Lower leg skin (tissue), 4 donors: ENCODE data around the gene VSIG10. TPM values are rescaled to one million over a fixed set of nuclear protein-coding genes. Genes with fewer than 3 reads are reported as not detected.
"Not testable (repeated sequence)": the region's sequence is repeated elsewhere in the genome, so short reads cannot be mapped to it uniquely, and the experiment has no call there.

ENCODE experiments used
- DNase-seq, 2 donors: peaks; one replicate each; pipeline ENCODE4 v3.0.0-alpha.2; 2019; ENCODE audit warnings: low spot score in 2 of 2
- H3K4me3 ChIP-seq: fragments of 200-600 bp; sonication (generic); 2 replicates; pipeline ENCODE4 v1.5.1; 2017; ENCODE audit warnings: mild to moderate bottlenecking, low read depth; ENCODE audit not compliant: poor library complexity, severe bottlenecking
- CTCF ChIP-seq, 3 donors: fragments of 450-650 bp; IDR thresholded peaks; one replicate each; pipeline ENCODE4 v1.5.1; 2016; ENCODE audit warnings: antibody characterized with exemption in 3 of 3, mild to moderate bottlenecking in 3 of 3, moderate library complexity in 2 of 3
- POLR2A ChIP-seq, 2 donors: fragments of 450-650 bp; IDR thresholded peaks; one replicate each; pipeline ENCODE4 v1.6.1; 2016 to 2017; ENCODE audit warnings: antibody characterized with exemption in 2 of 2, mild to moderate bottlenecking in 1 of 2, moderate library complexity in 1 of 2
- WGBS, 2 donors: methylation state at CpG; one replicate each; pipeline ENCODE4 v1.1.5; 2018; 5-methylcytosine and 5-hydroxymethylcytosine counted together
- intact Hi-C: fragments of 100-400 bp; cut with DNase I; formaldehyde crosslinking; loops from one replicate; pipeline ENCODE4 v1.15.0; 2023; ENCODE audit warnings: low total_unique reads
- total RNA-seq, 4 donors: library from RNA; depleted of rRNA; stranded (reverse); fragments of >200 nt; gene quantifications; one replicate each; pipeline ENCODE4 v1.1.0, GENCODE V29; 2016

The VSIG10 gene
- total RNA-seq, 4 donors from 2014 or later: 17.1 to 40.1 (median 29.4) TPM

GRCh38 chr12:118144499-118144898 lies 40.7 kb upstream of the VSIG10 start:
- DNase-seq: no peak
- no peak for TF ChIP-seq POLR2A (IDR thresholded peaks at IDR 0.05)
- no peak for TF ChIP-seq CTCF (IDR thresholded peaks at IDR 0.05)
- intact Hi-C loops: no loop called here
- no peak overlapping the region for H3K4me3 ChIP-seq
- 93 to 94% methylated on average over 13 of the region's 13 CpGs for WGBS, 2 donors

- no peak for TF ChIP-seq CTCF (IDR thresholded peaks at IDR 0.05)
- no peak for TF ChIP-seq POLR2A (IDR thresholded peaks at IDR 0.05)
- 99% methylated on average over 8 of the region's 8 CpGs for WGBS, 2 donors
- H3K4me3 ChIP-seq: no peak overlapping the region
- intact Hi-C loops: no loop called here
- no peak for DNase-seq
Measured at GRCh38 chr12:118140825-118141224, 37.0 kb upstream of the VSIG10 start.

GRCh38 chr12:118137148-118137678 lies 33.4 kb upstream of the VSIG10 start:
- no peak for TF ChIP-seq CTCF (IDR thresholded peaks at IDR 0.05)
- TF ChIP-seq POLR2A (IDR thresholded peaks at IDR 0.05): no peak
- H3K4me3 ChIP-seq: peak overlapping the region; percentile 96
- peak in 1 of 2 donors; percentile 58 for DNase-seq
- intact Hi-C loops: no loop called here
- 68% methylated on average over 10 of the region's 10 CpGs for WGBS, 2 donors

GRCh38 chr12:118136559-118137003 lies 32.8 kb upstream of the VSIG10 start:
- peak; percentile 53 to 90 for DNase-seq
- TF ChIP-seq POLR2A (IDR thresholded peaks at IDR 0.05) (no peak), CTCF (IDR thresholded peaks at IDR 0.05) (no peak)
- peak overlapping the region; percentile 96 for H3K4me3 ChIP-seq
- WGBS, 2 donors: 0% methylated on average over 22 to 28 of the region's 29 CpGs
- intact Hi-C loops: no loop called here

- intact Hi-C loops: no loop called here
- TF ChIP-seq CTCF (IDR thresholded peaks at IDR 0.05) (peak in 1 of 3 donors; percentile 11), POLR2A (IDR thresholded peaks at IDR 0.05) (peak in 1 of 2 donors; percentile 56)
- peak within 1 kb of the TSS; percentile 96 for H3K4me3 ChIP-seq
- 0% methylated on average over 20 to 21 of the region's 70 CpGs for WGBS, 2 donors
- DNase-seq: peak; percentile 95 to 99
Measured at GRCh38 chr12:118135788-118136558, 32.2 kb upstream of the VSIG10 start, which contains the start of gene PEBP1. Gene PEBP1, plus strand, starts transcription at chr12:118136124. Its CDS starts 86 bp downstream, at chr12:118136210.

GRCh38 chr12:118129436-118129835 lies 25.6 kb upstream of the VSIG10 start:
- H3K4me3 ChIP-seq, intact Hi-C loops, DNase-seq: not testable (repeated sequence)
- WGBS, 2 donors: 96 to 97% methylated on average over 5 of the region's 5 CpGs
